Left lung (tissue), 10 donors: Measurements from ENCODE around the gene BGN. TPM values are rescaled to one million over a fixed set of nuclear protein-coding genes. Genes with fewer than 3 reads are reported as not detected.

Experiments
- ATAC-seq: fragments of 200-7000 bp; cut with Tn5 transposase; one replicate; pipeline ENCODE4 v1.9.1; 2020; ENCODE audit warnings: moderate library complexity
- DNase-seq, 4 donors: peaks; one replicate each; pipeline ENCODE4 v3.0.0-alpha.2; 2013 to 2020
- H3K27ac ChIP-seq, 2 donors: fragments of 200-600 bp; sonication (generic) in 1 of 2; one replicate each; pipeline versions ENCODE4 v1.5.0 to v1.8.0; 2020 to 2021
- H3K27me3 ChIP-seq, 2 donors: fragments of 200-600 bp; sonication (generic) in 1 of 2; one replicate each; pipeline versions ENCODE4 v1.5.0 to v1.8.0; 2020 to 2021
- H3K36me3 ChIP-seq, 2 donors: fragments of 200-600 bp; sonication (generic) in 1 of 2; one replicate each; pipeline versions ENCODE4 v1.5.0 to v1.8.0; 2020 to 2021
- H3K4me1 ChIP-seq, 2 donors: fragments of 200-600 bp; one replicate each; pipeline ENCODE4 v1.8.0; 2021
- H3K4me3 ChIP-seq, 2 donors: fragments of 200-600 bp; sonication (generic) in 1 of 2; one replicate each; pipeline versions ENCODE4 v1.5.0 to v1.8.0; 2020 to 2021; ENCODE audit warnings: mild to moderate bottlenecking in 1 of 2
- H3K9me3 ChIP-seq, 2 donors: fragments of 200-600 bp; sonication (generic) in 1 of 2; one replicate each; pipeline versions ENCODE4 v1.5.0 to v1.8.0; 2020 to 2021
- intact Hi-C, 2 donors: fragments of 100-400 bp; cut with DNase I; formaldehyde crosslinking; loops; one replicate each; pipeline versions ENCODE4 v1.11.2 to v1.14.2; 2022
- polyA plus RNA-seq, 6 donors: library from polyadenylated mRNA; unstranded; fragments of 120-200 nt; gene quantifications; one replicate each; pipeline ENCODE4 v1.2.1, GENCODE V29; 2013; ENCODE audit not compliant: insufficient read length in 6 of 6
- total RNA-seq, 2 donors: library from RNA; stranded (reverse); fragmentation: NEBNext Ultra II Directional; extraction: Animal tissue kit (Norgen Biotek cat#: 25700); gene quantifications; one replicate each; pipeline ENCODE4 v1.2.1, GENCODE V29; 2021
- TF ChIP-seq, protein P1 (sequence below), 2 donors: fragments of 200-600 bp; sonication (generic) in 1 of 2; IDR thresholded peaks; one replicate each; pipeline versions ENCODE4 v1.5.0 to v1.8.0; 2021; ENCODE audit warnings: antibody characterized with exemption in 2 of 2
- donor health status: DM: no; HTN: yes; CAD: no.
- donor health status: DM: no; HTN: no; CAD: no.

The BGN gene
- total and polyA plus RNA-seq, 8 donors = 175 to 492 (median 202) TPM

DNA sequence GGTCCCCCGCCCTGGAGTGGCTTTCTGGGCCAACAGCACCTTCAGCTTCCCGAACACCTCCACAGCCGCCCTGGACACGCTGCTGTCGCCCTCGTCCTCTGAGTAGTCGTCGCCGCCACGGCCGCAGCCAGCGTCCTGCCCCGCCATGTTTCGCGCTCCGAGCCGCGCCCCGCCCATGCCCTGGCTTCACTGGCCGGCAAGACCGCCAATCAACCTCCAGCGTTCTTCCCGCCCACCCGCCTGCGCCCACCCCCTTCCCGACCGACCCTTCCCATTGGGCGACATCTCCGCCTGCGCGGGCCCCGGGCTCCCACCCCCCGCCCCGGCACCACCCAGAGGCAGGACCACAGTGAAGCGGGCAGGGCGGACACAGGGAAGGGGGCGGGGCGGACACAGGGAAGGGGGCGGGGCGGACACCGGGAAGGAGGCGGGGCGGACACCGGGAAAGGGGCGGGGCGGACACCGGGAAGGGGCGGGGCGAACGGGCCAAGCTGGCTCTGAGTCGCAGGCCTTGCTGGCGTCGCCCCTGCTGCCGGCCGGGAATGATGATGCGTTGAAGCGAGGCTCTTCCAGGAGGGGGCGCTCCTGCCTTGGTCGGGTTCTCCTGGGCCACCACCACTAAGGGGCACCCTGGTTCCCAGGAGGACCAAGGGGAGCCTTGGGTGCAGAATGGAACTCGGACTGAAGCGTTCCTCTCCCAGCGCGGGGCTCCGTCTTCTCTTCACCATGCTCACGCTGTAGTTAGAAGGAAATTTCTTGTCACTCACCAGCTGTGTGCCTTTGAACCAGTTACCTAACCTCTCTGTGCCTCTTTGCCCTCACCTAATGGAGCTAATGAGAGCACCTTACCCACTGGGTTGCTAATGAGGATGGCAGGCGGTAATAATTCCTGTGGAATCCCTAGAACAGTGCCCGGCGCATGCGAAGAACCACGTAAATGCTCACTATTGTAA is 24.1 kb upstream of the BGN start, which contains the start of gene HAUS7:
TSS of gene HAUS7 (minus strand) at position 166 of the 953 bp plus-strand sequence. CDS start at position 147, 19 bp downstream.
- Histone ChIP-seq H3K4me3 (peak within 1 kb of the TSS; percentile 45 to 70), H3K27me3 (peaks cover 0 to 6% of the 10 kb centered on the region in 2 donors), H3K36me3 (peaks cover 0 to 7% of the 10 kb centered on the region in 2 donors), H3K27ac (peak within 1 kb of the TSS; percentile 48 to 73), H3K9me3 (no peaks in the 10 kb centered on the region), H3K4me1 (peaks cover 7 to 24% of the 10 kb centered on the region in 2 donors)
- DNase-seq (peak; percentile 73 to 94 (median 92)), ATAC-seq (peak; percentile 90)
- TF ChIP-seq, protein P1, sequence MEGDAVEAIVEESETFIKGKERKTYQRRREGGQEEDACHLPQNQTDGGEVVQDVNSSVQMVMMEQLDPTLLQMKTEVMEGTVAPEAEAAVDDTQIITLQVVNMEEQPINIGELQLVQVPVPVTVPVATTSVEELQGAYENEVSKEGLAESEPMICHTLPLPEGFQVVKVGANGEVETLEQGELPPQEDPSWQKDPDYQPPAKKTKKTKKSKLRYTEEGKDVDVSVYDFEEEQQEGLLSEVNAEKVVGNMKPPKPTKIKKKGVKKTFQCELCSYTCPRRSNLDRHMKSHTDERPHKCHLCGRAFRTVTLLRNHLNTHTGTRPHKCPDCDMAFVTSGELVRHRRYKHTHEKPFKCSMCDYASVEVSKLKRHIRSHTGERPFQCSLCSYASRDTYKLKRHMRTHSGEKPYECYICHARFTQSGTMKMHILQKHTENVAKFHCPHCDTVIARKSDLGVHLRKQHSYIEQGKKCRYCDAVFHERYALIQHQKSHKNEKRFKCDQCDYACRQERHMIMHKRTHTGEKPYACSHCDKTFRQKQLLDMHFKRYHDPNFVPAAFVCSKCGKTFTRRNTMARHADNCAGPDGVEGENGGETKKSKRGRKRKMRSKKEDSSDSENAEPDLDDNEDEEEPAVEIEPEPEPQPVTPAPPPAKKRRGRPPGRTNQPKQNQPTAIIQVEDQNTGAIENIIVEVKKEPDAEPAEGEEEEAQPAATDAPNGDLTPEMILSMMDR (IDR thresholded peaks at IDR 0.05) = peak; percentile 28 to 67
- intact Hi-C loops = no loop called here

DNA sequence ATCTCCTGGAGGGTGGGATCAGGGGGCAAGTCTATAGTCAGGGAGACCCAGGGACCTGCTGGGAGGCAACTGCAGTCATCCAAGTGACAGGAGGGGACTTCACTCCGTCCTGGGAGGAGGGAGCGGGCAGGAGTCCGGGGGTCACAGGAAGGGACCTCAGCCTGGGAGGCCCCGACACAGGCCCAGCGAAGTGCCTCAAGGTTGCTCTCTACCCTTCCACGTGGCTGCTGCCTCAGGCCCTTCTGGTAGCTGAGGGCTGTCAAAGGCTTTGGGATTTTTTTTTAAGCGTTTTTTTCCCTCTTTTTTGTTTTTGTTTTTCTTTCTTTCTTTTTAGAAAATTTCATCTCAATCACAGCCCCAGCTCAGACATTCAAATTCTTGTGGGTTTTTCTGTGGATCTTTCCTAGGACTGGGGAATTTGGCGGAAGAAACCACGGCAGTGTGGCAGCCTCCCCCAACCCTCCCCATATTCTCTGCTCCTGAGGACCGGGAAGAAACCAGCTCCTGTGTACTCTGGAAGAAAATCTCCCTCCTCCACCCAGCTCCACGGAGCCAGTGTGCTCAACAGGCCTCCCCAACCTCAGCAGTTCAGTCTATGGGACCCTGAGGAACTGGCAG is 23.0 kb upstream of the BGN start:
- no peaks in the 10 kb centered on the region for H3K36me3 ChIP-seq
- intact Hi-C loops = no loop called here
- TF ChIP-seq, protein P1 (IDR thresholded peaks at IDR 0.05) = no peak
- peaks cover 7 to 24% of the 10 kb centered on the region in 2 donors for H3K4me1 ChIP-seq
- ATAC-seq (no peak), DNase-seq (no peak)
- peak overlapping the region in 1 of 2 donors; percentile 48 for H3K27ac ChIP-seq
- peaks cover 0 to 6% of the 10 kb centered on the region in 2 donors for H3K27me3 ChIP-seq
- no peaks in the 10 kb centered on the region for H3K9me3 ChIP-seq
- no peak overlapping the region for H3K4me3 ChIP-seq

DNA sequence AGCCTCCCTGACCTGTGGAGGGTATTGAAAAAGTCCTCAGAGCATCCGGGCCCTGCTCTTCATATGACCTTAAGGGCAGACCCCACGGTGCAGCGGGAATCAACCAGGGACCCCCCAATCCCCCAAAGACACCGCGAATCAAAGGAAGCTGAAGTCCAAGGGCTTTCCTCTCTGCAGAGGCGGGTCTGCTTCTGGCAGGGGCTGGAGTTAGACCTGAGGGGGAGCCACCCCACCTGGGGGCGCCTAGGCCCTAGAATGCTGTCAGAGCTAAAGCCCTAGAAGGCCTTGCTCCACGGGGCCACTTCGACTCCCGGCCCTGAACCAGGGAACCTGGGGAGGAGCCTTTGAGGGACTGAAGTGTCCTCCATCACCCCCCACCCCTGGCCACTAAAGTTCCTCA is 21.7 kb upstream of the BGN start:
- intact Hi-C loops = no loop called here
- Histone ChIP-seq H3K27me3 (peaks cover 0 to 6% of the 10 kb centered on the region in 2 donors), H3K9me3 (no peaks in the 10 kb centered on the region), H3K36me3 (no peaks in the 10 kb centered on the region), H3K4me1 (peaks cover 7 to 24% of the 10 kb centered on the region in 2 donors), H3K27ac (no peak overlapping the region), H3K4me3 (no peak overlapping the region)
- TF ChIP-seq, protein P1 (IDR thresholded peaks at IDR 0.05) = no peak
- ATAC-seq (no peak), DNase-seq (no peak)

DNA sequence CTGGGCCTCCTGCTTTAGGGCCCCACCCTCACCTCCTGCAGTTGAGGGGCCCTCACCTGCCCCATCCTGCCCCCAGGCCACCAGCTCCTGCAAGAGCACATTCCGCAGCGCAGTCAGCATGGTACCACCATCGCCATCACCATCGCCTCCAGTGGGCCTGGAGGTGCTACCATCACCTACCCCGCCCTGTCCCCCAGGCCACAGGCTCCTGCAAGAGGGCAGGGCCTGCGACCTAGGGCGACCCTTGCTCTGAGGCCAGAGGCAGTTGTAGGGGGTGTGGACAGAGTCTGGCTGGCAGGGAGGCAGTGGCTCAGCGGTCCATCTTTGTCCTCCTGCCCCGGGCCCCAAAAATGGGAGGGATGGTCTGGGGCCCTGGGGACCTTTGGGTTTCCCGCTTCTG is 20.5 kb upstream of the BGN start:
- peaks cover 0 to 6% of the 10 kb centered on the region in 2 donors for H3K27me3 ChIP-seq
- no peaks in the 10 kb centered on the region for H3K9me3 ChIP-seq
- H3K4me1 ChIP-seq = peaks cover 7 to 17% of the 10 kb centered on the region in 2 donors
- H3K36me3 ChIP-seq = no peaks in the 10 kb centered on the region
- no peak overlapping the region for H3K4me3 ChIP-seq
- DNase-seq (no peak), ATAC-seq (no peak)
- TF ChIP-seq, protein P1 (IDR thresholded peaks at IDR 0.05) = no peak
- H3K27ac ChIP-seq = no peak overlapping the region
- intact Hi-C loops = no loop called here

DNA sequence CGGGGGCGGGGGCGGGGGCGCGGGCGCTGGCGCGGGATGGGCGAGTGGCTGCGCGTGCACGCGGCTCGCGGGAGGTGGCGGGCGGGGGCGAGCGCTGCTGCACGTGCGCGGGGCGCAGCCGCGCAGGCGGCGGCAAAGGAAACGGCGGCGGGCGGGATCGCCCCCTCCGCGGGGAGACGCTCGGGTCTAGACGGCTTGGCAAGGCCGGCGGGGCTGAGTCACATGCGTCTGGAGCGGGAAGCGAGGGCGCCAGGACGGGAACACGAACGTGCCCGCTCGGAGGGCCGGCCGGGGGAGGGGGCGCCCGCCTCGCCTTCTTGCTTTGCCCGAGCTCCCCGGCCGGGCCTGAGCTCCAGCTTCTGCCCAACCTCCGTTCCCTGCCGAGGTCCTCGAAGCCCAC is 20.1 kb upstream of the BGN start:
- ATAC-seq (no peak), DNase-seq (peak in 3 of 4 donors; percentile 68 to 86 (median 76))
- H3K27me3 ChIP-seq = peaks cover 0 to 6% of the 10 kb centered on the region in 2 donors
- H3K27ac ChIP-seq = peak overlapping the region in 1 of 2 donors; percentile 56
- TF ChIP-seq, protein P1 (IDR thresholded peaks at IDR 0.05) = no peak
- H3K36me3 ChIP-seq = no peaks in the 10 kb centered on the region
- no peaks in the 10 kb centered on the region for H3K9me3 ChIP-seq
- peak overlapping the region; percentile 1 to 20 for H3K4me3 ChIP-seq
- peaks cover 7 to 14% of the 10 kb centered on the region in 2 donors for H3K4me1 ChIP-seq
- intact Hi-C loops = no loop called here
